Panc1 (cell line): ENCODE results near the gene RNF227. TPM values are rescaled to one million over a fixed set of nuclear protein-coding genes. Genes with fewer than 3 reads are reported as not detected.
"Not testable (repeated sequence)": the region's sequence is repeated elsewhere in the genome, so short reads cannot be mapped to it uniquely, and the experiment has no call there.

Experiments
- ATAC-seq: fragments of 200-7000 bp; cut with Tn5 transposase; 2 replicates; pipeline ENCODE4 v1.9.1; 2020; ENCODE audit warnings: mild to moderate bottlenecking, moderate library complexity
- BruUV-seq: library from RNA; stranded (reverse); fragments of 400-500 nt; replicated peaks from 2 replicates; lab custom pipeline; 2021; lab: Mats Ljungman, UMichigan
- CTCF ChIA-PET: fragments of 300-600 bp; sonication (Branson Sonifier 250); formaldehyde crosslinking; loops from one replicate; lab custom pipeline; 2022; ENCODE audit warnings: antibody characterized with exemption; lab: Charles Lee
- POLR2A ChIA-PET: fragments of 300-600 bp; sonication (Branson Sonifier 250); formaldehyde crosslinking; loops from one replicate; lab custom pipeline; 2022; ENCODE audit warnings: antibody characterized with exemption; lab: Charles Lee
- DNase-seq: peaks from one replicate; pipeline ENCODE4 v3.0.0-alpha.2; 2010; ENCODE audit warnings: low read depth, low spot score
- H3K27ac ChIP-seq: 2 replicates; pipeline ENCODE4 v1.5.1; 2011; ENCODE audit warnings: mild to moderate bottlenecking, low read length, inconsistent platforms
- H3K27me3 ChIP-seq: fragments of 200-500 bp; sonication (Bioruptor generic); 2 replicates; pipeline ENCODE4 v1.6.0; 2014; ENCODE audit warnings: low read length, inconsistent platforms; ENCODE audit not compliant: control insufficient read depth, insufficient read depth
- H3K36me3 ChIP-seq: fragments of 200-500 bp; sonication (Bioruptor generic); 2 replicates; pipeline ENCODE4 v1.5.1; 2014; ENCODE audit warnings: inconsistent platforms, mild to moderate bottlenecking, low read length, moderate library complexity; ENCODE audit not compliant: control insufficient read depth, insufficient read depth
- H3K4me1 ChIP-seq: 2 replicates; pipeline ENCODE4 v1.5.1; 2011; ENCODE audit warnings: inconsistent platforms, mild to moderate bottlenecking, low read length, moderate library complexity; ENCODE audit not compliant: control insufficient read depth, insufficient read depth
- H3K4me3 ChIP-seq, 2 experiments: 2 replicates each; pipeline ENCODE4 v1.5.1; 2011 to 2012; ENCODE audit warnings: low read depth in 2 of 2, low read length in 2 of 2, mild to moderate bottlenecking in 2 of 2, inconsistent platforms in 1 of 2, moderate library complexity in 1 of 2
- H3K9me3 ChIP-seq: fragments of 200-500 bp; sonication (Bioruptor generic); 2 replicates; pipeline ENCODE4 v1.5.1; 2014; ENCODE audit warnings: low read depth, mild to moderate bottlenecking, inconsistent platforms, low read length, moderate library complexity; ENCODE audit not compliant: control insufficient read depth, insufficient read depth
- POLR2AphosphoS5 ChIP-seq: IDR thresholded peaks from 2 replicates; pipeline ENCODE4 v1.6.1; 2012; ENCODE audit warnings: mild to moderate bottlenecking, low read depth, low read length, moderate library complexity
- REST ChIP-seq, 2 experiments: IDR thresholded peaks; 2 replicates each; pipeline ENCODE4 v1.6.1; 2011 to 2012; ENCODE audit warnings: low read depth in 2 of 2, control low read depth in 1 of 2, low read length in 1 of 2, mild to moderate bottlenecking in 1 of 2, moderate library complexity in 1 of 2; ENCODE audit not compliant: insufficient read depth in 1 of 2
- SIN3A ChIP-seq: IDR thresholded peaks from 2 replicates; pipeline ENCODE4 v1.6.1; 2012; ENCODE audit warnings: low read depth, mild to moderate bottlenecking, low read length, moderate library complexity, borderline replicate concordance; ENCODE audit not compliant: insufficient read depth
- TCF7L2 ChIP-seq: IDR thresholded peaks from 2 replicates; pipeline ENCODE4 v1.6.1; 2011; ENCODE audit warnings: mild to moderate bottlenecking, low read depth, low read length, inconsistent platforms
- in situ Hi-C: cut with HindIII; loops from 2 replicates; pipeline ENCODE4 v1.10.0; 2016; ENCODE audit warnings: low sequenced_read_pairs, low pct_unique_long_range_greater_than_20kb
- intact Hi-C: fragments of 100-400 bp; cut with micrococcal nuclease; formaldehyde crosslinking; loops from one replicate; pipeline ENCODE4 v1.10.0; 2022; ENCODE audit not compliant: unreplicated experiment
- total RNA-seq: library from RNA; stranded (reverse); gene quantifications from one replicate; pipeline ENCODE4 v1.2.1, GENCODE V29; 2021; ENCODE audit not compliant: unreplicated experiment
- TF ChIP-seq, protein P1 (sequence below): fragments of 450-650 bp; IDR thresholded peaks from 2 replicates; pipeline ENCODE4 v1.5.1; 2017; ENCODE audit warnings: mild to moderate bottlenecking

Gene RNF227
- total RNA-seq, 1 experiment from 2014 or later: 2.6 TPM

DNA sequence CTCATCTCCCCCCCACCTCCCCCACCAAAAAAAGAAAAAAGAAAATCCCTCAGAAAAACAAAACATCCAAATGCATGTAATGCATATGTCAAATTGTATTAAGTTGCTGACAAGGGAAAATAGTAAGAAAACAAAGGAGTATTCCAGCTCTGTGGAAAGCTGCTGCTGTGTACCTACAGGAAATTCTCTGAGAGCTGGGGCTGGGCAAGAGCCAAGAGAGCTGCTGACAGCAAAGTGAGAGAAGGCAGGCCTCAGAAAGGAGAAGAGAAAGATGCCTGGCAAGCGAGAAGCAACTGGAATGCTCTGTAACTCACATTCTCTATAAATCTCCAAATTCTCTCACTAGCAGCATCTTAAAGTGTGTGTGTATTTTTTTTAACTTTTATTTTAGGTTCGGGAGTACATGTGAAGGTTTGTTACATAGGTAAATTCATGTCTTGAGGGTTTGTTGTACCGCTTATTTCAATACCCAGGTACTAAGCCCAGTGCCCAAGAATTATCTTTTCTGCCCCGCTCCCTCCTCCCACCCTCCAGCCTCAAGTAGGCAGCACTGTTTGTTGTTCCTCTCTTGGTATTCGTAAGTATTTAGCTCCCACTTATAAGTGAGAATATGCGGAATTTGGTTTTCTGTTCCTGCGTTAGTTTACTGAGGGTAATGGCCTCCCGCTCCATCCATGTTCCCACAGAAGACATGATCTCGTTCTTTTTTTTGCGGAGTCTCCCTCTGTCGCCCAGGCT, 40.3 kb upstream of the RNF227 start:
- H3K4me3 ChIP-seq: no peak overlapping the region
- no peaks in the 10 kb centered on the region for H3K4me1 ChIP-seq
- no peak overlapping the region for H3K27ac ChIP-seq
- intact Hi-C loops: no loop called here
- H3K27me3 ChIP-seq: no peaks in the 10 kb centered on the region
- no peaks in the 10 kb centered on the region for H3K9me3 ChIP-seq
- in situ Hi-C loops: no loop called here
- H3K36me3 ChIP-seq: no peaks in the 10 kb centered on the region
- DNase-seq (no peak), ATAC-seq (no peak)
- ChIA-PET CTCF (no interaction called here), POLR2A (no interaction called here)
- BruUV-seq: no TSS peak
- no peak for TF ChIP-seq SIN3A
- TF ChIP-seq, protein P1, sequence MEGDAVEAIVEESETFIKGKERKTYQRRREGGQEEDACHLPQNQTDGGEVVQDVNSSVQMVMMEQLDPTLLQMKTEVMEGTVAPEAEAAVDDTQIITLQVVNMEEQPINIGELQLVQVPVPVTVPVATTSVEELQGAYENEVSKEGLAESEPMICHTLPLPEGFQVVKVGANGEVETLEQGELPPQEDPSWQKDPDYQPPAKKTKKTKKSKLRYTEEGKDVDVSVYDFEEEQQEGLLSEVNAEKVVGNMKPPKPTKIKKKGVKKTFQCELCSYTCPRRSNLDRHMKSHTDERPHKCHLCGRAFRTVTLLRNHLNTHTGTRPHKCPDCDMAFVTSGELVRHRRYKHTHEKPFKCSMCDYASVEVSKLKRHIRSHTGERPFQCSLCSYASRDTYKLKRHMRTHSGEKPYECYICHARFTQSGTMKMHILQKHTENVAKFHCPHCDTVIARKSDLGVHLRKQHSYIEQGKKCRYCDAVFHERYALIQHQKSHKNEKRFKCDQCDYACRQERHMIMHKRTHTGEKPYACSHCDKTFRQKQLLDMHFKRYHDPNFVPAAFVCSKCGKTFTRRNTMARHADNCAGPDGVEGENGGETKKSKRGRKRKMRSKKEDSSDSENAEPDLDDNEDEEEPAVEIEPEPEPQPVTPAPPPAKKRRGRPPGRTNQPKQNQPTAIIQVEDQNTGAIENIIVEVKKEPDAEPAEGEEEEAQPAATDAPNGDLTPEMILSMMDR: no peak
- TF ChIP-seq REST (IDR thresholded peaks at IDR 0.05; ENCODE audit: insufficient read depth in 1 of 2, low read depth in 2 of 2, low read length in 1 of 2): no peak
- TF ChIP-seq TCF7L2: no peak
- TF ChIP-seq POLR2AphosphoS5: no peak

GRCh38 chr17:7955414-7956227, 39.5 kb upstream of the RNF227 start:
- Histone ChIP-seq H3K4me1 (no peaks in the 10 kb centered on the region), H3K27ac (no peak overlapping the region), H3K36me3 (no peaks in the 10 kb centered on the region), H3K27me3 (no peaks in the 10 kb centered on the region), H3K4me3 (no peak overlapping the region), H3K9me3 (no peaks in the 10 kb centered on the region)
- no peak for ATAC-seq
- BruUV-seq: no TSS peak
- ChIA-PET POLR2A (no interaction called here), CTCF (no interaction called here)
- intact Hi-C loops: no loop called here
- in situ Hi-C loops: no loop called here
- TF ChIP-seq, protein P1: no peak
- no peak for TF ChIP-seq REST (IDR thresholded peaks at IDR 0.05; ENCODE audit: insufficient read depth in 1 of 2, low read depth in 2 of 2, low read length in 1 of 2)
- TF ChIP-seq TCF7L2: no peak
- TF ChIP-seq SIN3A: no peak
- TF ChIP-seq POLR2AphosphoS5: no peak
- DNase-seq: no peak

DNA sequence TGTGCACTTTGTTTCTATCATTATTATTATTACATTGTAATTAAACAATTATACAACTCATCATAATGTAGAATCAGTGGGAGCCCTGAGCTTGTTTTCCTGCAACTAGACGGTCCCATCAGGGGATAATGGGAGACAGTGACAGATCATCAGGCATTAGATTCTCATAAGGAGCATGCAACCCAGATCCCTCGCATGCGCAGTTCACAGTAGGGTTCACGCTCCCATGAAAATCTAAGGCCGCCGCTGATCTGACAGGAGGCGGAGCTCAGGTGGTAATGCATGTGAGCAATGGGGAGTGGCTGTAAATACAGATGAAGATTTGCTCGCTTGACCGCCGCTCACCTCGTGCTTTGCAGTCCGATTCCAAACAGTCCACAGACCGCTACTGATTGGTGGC, 37.2 kb upstream of the RNF227 start:
- in situ Hi-C loops, H3K9me3 ChIP-seq, H3K4me1 ChIP-seq, POLR2A ChIA-PET, H3K27me3 ChIP-seq, H3K36me3 ChIP-seq, CTCF ChIA-PET, ATAC-seq, BruUV-seq, H3K27ac ChIP-seq, H3K4me3 ChIP-seq, intact Hi-C loops, DNase-seq: not testable (repeated sequence)
